MM.1S (cell line): ENCODE data around the gene PPIG.

Experiments
- DNase-seq: peaks from one replicate; pipeline ENCODE4 v3.0.0-alpha.2; 2015
- H2AFZ ChIP-seq: fragments of 300-600 bp; sonication (generic); 2 replicates; pipeline ENCODE4 v1.6.0; 2016; ENCODE audit warnings: antibody characterized with exemption, low read length
- H3F3A ChIP-seq: fragments of 300-600 bp; sonication (generic); 2 replicates; pipeline ENCODE4 v1.6.1; 2016; ENCODE audit warnings: mild to moderate bottlenecking, antibody characterized with exemption, low read length, moderate library complexity, mixed read lengths; ENCODE audit not compliant: insufficient read depth
- H3K27ac ChIP-seq: fragments of 300-600 bp; sonication (generic); 2 replicates; pipeline ENCODE4 v1.5.1; 2016; ENCODE audit warnings: mild to moderate bottlenecking, low read length
- H3K27me3 ChIP-seq: fragments of 300-600 bp; sonication (generic); replicated peaks from 2 replicates; pipeline ENCODE4 v1.6.0; 2016; ENCODE audit warnings: low read length; ENCODE audit not compliant: insufficient read depth
- H3K36me3 ChIP-seq: fragments of 300-600 bp; sonication (generic); replicated peaks from 2 replicates; pipeline ENCODE4 v1.6.1; 2016; ENCODE audit warnings: mild to moderate bottlenecking, low read length, mixed read lengths; ENCODE audit not compliant: insufficient read depth
- H3K4me1 ChIP-seq: fragments of 300-600 bp; sonication (generic); 2 replicates; pipeline ENCODE4 v1.6.1; 2016; ENCODE audit warnings: low read length, mixed read lengths
- H3K4me2 ChIP-seq: fragments of 300-600 bp; sonication (generic); 2 replicates; pipeline ENCODE4 v1.6.0; 2016; ENCODE audit warnings: low read depth, low read length
- H3K4me3 ChIP-seq: fragments of 300-600 bp; sonication (generic); 2 replicates; pipeline ENCODE4 v1.5.1; 2016; ENCODE audit warnings: low read length, mixed read lengths
- H3K79me2 ChIP-seq: fragments of 300-600 bp; sonication (generic); 2 replicates; pipeline ENCODE4 v1.6.1; 2016; ENCODE audit warnings: mixed run types, low read length, mixed read lengths
- H3K9ac ChIP-seq: fragments of 300-600 bp; sonication (generic); 2 replicates; pipeline ENCODE4 v1.6.1; 2016; ENCODE audit warnings: low read length, mixed read lengths
- H3K9me2 ChIP-seq: fragments of 300-600 bp; sonication (generic); replicated peaks from 2 replicates; pipeline ENCODE4 v1.6.1; 2016; ENCODE audit warnings: mild to moderate bottlenecking, low read length, mixed read lengths; ENCODE audit not compliant: insufficient read depth
- H3K9me3 ChIP-seq: fragments of 300-600 bp; sonication (generic); replicated peaks from 2 replicates; pipeline ENCODE4 v1.6.1; 2016; ENCODE audit warnings: mild to moderate bottlenecking, low read length, mixed read lengths; ENCODE audit not compliant: insufficient read depth
- H4K20me1 ChIP-seq: fragments of 300-600 bp; sonication (generic); 2 replicates; pipeline ENCODE4 v1.6.1; 2016; ENCODE audit warnings: mild to moderate bottlenecking, low read length, moderate library complexity, mixed read lengths; ENCODE audit not compliant: insufficient read depth
- EZH2 ChIP-seq: fragments of 300-600 bp; sonication (generic); optimal IDR thresholded peaks from 2 replicates; pipeline ENCODE3; 2017; ENCODE audit warnings: low read depth, mild to moderate bottlenecking, antibody characterized with exemption, low read length, mixed read lengths
- EZH2phosphoT487 ChIP-seq: fragments of 300-600 bp; sonication (generic); IDR thresholded peaks from 2 replicates; pipeline ENCODE4 v1.6.1; 2018; ENCODE audit warnings: antibody characterized with exemption, low read length
- TF ChIP-seq, protein P1 (sequence below): fragments of 300-600 bp; sonication (generic); IDR thresholded peaks from 2 replicates; pipeline ENCODE4 v1.5.1; 2016; ENCODE audit warnings: antibody characterized with exemption, low read length, mixed read lengths

PPIG gene

DNA sequence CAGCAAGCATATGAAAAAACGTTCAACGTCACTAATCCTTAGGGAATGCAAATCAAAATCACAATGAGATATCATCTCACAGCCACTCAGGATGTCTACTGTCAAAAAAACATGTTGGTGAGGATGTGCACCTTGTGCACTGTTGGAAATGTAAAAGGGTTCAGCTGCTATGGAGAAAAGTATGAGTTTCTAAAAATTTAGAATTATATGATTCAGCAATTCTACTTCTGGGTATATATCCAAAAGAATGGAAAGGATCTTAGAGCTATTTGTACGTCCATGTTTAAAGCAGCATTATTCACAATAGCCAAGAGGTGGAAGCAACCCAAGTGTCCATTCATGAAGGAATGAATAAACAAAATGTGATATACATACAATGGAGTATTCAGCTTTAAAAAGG lies 60.0 kb downstream of the PPIG start:
- no peak overlapping the region for H3K4me3 ChIP-seq
- no peaks in the 10 kb centered on the region for H3K36me3 ChIP-seq
- TF ChIP-seq EZH2: no peak
- TF ChIP-seq, protein P1, sequence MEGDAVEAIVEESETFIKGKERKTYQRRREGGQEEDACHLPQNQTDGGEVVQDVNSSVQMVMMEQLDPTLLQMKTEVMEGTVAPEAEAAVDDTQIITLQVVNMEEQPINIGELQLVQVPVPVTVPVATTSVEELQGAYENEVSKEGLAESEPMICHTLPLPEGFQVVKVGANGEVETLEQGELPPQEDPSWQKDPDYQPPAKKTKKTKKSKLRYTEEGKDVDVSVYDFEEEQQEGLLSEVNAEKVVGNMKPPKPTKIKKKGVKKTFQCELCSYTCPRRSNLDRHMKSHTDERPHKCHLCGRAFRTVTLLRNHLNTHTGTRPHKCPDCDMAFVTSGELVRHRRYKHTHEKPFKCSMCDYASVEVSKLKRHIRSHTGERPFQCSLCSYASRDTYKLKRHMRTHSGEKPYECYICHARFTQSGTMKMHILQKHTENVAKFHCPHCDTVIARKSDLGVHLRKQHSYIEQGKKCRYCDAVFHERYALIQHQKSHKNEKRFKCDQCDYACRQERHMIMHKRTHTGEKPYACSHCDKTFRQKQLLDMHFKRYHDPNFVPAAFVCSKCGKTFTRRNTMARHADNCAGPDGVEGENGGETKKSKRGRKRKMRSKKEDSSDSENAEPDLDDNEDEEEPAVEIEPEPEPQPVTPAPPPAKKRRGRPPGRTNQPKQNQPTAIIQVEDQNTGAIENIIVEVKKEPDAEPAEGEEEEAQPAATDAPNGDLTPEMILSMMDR: no peak
- no peak for TF ChIP-seq EZH2phosphoT487
- no peak overlapping the region for H2AFZ ChIP-seq
- no peak overlapping the region for H3K27ac ChIP-seq
- no peaks in the 10 kb centered on the region; the same call in 1 of the 2 replicates for H3F3A ChIP-seq
- DNase-seq: no peak
- H3K27me3 ChIP-seq: no peaks in the 10 kb centered on the region
- no peaks in the 10 kb centered on the region for H4K20me1 ChIP-seq
- no peaks in the 10 kb centered on the region for H3K9me3 ChIP-seq
- H3K4me1 ChIP-seq: no peaks in the 10 kb centered on the region
- H3K9ac ChIP-seq: no peak overlapping the region
- H3K4me2 ChIP-seq: no peak overlapping the region
- no peaks in the 10 kb centered on the region for H3K79me2 ChIP-seq
- H3K9me2 ChIP-seq: no peaks in the 10 kb centered on the region

DNA sequence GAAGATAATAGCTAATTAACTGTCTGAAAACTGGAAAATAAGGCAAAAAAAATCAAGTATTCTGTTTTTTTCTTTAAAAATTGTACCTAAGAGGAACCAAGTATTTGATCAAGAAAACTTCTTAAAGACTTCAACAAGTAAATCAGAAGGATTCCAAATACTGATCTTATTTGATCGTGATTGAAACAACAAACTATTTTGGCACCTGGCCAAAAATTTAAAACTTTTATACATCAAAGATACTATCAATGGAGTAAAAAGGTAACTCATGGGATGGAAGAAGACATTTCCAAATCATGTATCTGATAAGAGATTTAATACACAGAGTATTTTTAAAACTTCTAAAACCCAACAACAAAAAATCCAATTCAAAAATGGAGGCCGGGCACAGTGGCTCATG lies 63.3 kb downstream of the PPIG start:
- Histone ChIP-seq H3K4me2 (no peak overlapping the region), H3K36me3 (no peaks in the 10 kb centered on the region), H3K27ac (no peak overlapping the region), H2AFZ (no peak overlapping the region), H3K27me3 (no peaks in the 10 kb centered on the region), H4K20me1 (no peaks in the 10 kb centered on the region), H3K9me2 (no peaks in the 10 kb centered on the region), H3K9me3 (no peaks in the 10 kb centered on the region), H3K79me2 (no peaks in the 10 kb centered on the region), H3K4me1 (no peaks in the 10 kb centered on the region), H3K9ac (no peak overlapping the region), H3K4me3 (no peak overlapping the region), H3F3A (no peaks in the 10 kb centered on the region; the same call in 1 of the 2 replicates)
- TF ChIP-seq, protein P1: no peak
- TF ChIP-seq EZH2 (no peak), EZH2phosphoT487 (no peak)
- DNase-seq: no peak

- no peaks in the 10 kb centered on the region for H3K79me2 ChIP-seq
- H3K27me3 ChIP-seq: no peaks in the 10 kb centered on the region
- no peaks in the 10 kb centered on the region; the same call in 1 of the 2 replicates for H3F3A ChIP-seq
- no peak overlapping the region for H3K27ac ChIP-seq
- TF ChIP-seq EZH2phosphoT487: no peak
- TF ChIP-seq, protein P1: no peak
- TF ChIP-seq EZH2: no peak
- no peaks in the 10 kb centered on the region for H3K4me1 ChIP-seq
- H3K36me3 ChIP-seq: no peaks in the 10 kb centered on the region
- DNase-seq: no peak
- no peak overlapping the region for H3K4me3 ChIP-seq
- H4K20me1 ChIP-seq: no peaks in the 10 kb centered on the region
- H3K9me2 ChIP-seq: no peaks in the 10 kb centered on the region
- H2AFZ ChIP-seq: no peak overlapping the region
- H3K9ac ChIP-seq: no peak overlapping the region
- no peaks in the 10 kb centered on the region for H3K9me3 ChIP-seq
- H3K4me2 ChIP-seq: no peak overlapping the region
Measured at GRCh38 chr2:169649278-169649677, 65.1 kb downstream of the PPIG start.
